Astrocyte (in vitro differentiated cells and primary cell): ENCODE results near the gene MRPL43. TPM values are rescaled to one million over a fixed set of nuclear protein-coding genes. Genes with fewer than 3 reads are reported as not detected.

Source experiments
- DNase-seq: peaks from one replicate; pipeline ENCODE4 v3.0.0-alpha.2; 2010; ENCODE audit warnings: low read depth
- FAIRE-seq: peaks from 2 replicates; lab custom pipeline; 2011; peaks lifted over from hg19 to GRCh38; lab: Jason Lieb, UNC
- H2AFZ ChIP-seq: 2 replicates; pipeline ENCODE4 v1.6.0; 2012; ENCODE audit warnings: low read depth, low read length, inconsistent platforms
- H3K27ac ChIP-seq: 2 replicates; pipeline ENCODE4 v1.5.1; 2011; ENCODE audit warnings: low read depth, low read length, inconsistent platforms
- H3K27me3 ChIP-seq: 2 replicates; pipeline ENCODE4 v1.6.0; 2011; ENCODE audit warnings: low read length, inconsistent platforms; ENCODE audit not compliant: insufficient read depth
- H3K36me3 ChIP-seq: 2 replicates; pipeline ENCODE4 v1.5.1; 2011; ENCODE audit warnings: low read length, inconsistent platforms; ENCODE audit not compliant: insufficient read depth
- H3K4me1 ChIP-seq: 2 replicates; pipeline ENCODE4 v1.5.1; 2011; ENCODE audit warnings: low read length, inconsistent platforms; ENCODE audit not compliant: insufficient read depth
- H3K4me2 ChIP-seq: 2 replicates; pipeline ENCODE4 v1.6.0; 2012; ENCODE audit warnings: low read length, inconsistent platforms
- H3K4me3 ChIP-seq: 2 replicates; pipeline ENCODE4 v1.5.1; 2011; ENCODE audit warnings: low read depth, mild to moderate bottlenecking, low read length, inconsistent platforms; ENCODE audit not compliant: insufficient read depth
- H3K79me2 ChIP-seq: 2 replicates; pipeline ENCODE4 v1.6.0; 2012; ENCODE audit warnings: mild to moderate bottlenecking, low read length, inconsistent platforms; ENCODE audit not compliant: insufficient read depth
- H3K9ac ChIP-seq: 2 replicates; pipeline ENCODE4 v1.6.0; 2012; ENCODE audit warnings: mild to moderate bottlenecking, low read length, inconsistent platforms
- H3K9me3 ChIP-seq: 2 replicates; pipeline ENCODE4 v1.5.1; 2012; ENCODE audit warnings: low read depth, mild to moderate bottlenecking, low read length, inconsistent platforms; ENCODE audit not compliant: insufficient read depth
- H4K20me1 ChIP-seq: 2 replicates; pipeline ENCODE4 v1.6.0; 2012; ENCODE audit warnings: low read length, inconsistent platforms; ENCODE audit not compliant: insufficient read depth
- H3K27ac Mint-ChIP-seq: one replicate; pipeline ENCODE4 v1.8.0; 2021; ENCODE audit warnings: mild to moderate bottlenecking, mixed read lengths; ENCODE audit not compliant: unreplicated experiment
- H3K27me3 Mint-ChIP-seq: one replicate; pipeline ENCODE4 v1.8.0; 2021; ENCODE audit warnings: low read depth, mixed read lengths; ENCODE audit not compliant: unreplicated experiment
- H3K36me3 Mint-ChIP-seq: one replicate; pipeline ENCODE4 v1.8.0; 2021; ENCODE audit warnings: low read depth, mixed read lengths; ENCODE audit not compliant: unreplicated experiment
- H3K4me1 Mint-ChIP-seq: one replicate; pipeline ENCODE4 v1.8.0; 2021; ENCODE audit warnings: low read depth, mixed read lengths; ENCODE audit not compliant: unreplicated experiment
- H3K4me3 Mint-ChIP-seq: one replicate; pipeline ENCODE4 v1.8.0; 2021; ENCODE audit warnings: mild to moderate bottlenecking, moderate library complexity, mixed read lengths; ENCODE audit not compliant: unreplicated experiment
- H3K9me3 Mint-ChIP-seq: one replicate; pipeline ENCODE4 v1.8.0; 2021; ENCODE audit warnings: mild to moderate bottlenecking, mixed read lengths; ENCODE audit not compliant: unreplicated experiment
- CTCF ChIP-seq: IDR thresholded peaks from 2 replicates; pipeline ENCODE4 v1.5.1; 2011; ENCODE audit warnings: low read depth, mild to moderate bottlenecking, inconsistent platforms, low read length, moderate library complexity; ENCODE audit not compliant: insufficient read depth
- EZH2 ChIP-seq: IDR thresholded peaks from 2 replicates; pipeline ENCODE4 v1.6.1; 2012; ENCODE audit warnings: mild to moderate bottlenecking, low read length, inconsistent platforms; ENCODE audit not compliant: insufficient read depth
- total RNA-seq: library from RNA; stranded (reverse); gene quantifications from 2 replicates; pipeline ENCODE4 v1.2.1, GENCODE V29; 2021

The MRPL43 gene
- total RNA-seq, 1 donor from 2014 or later: 61.3 TPM

- FAIRE-seq: peak; percentile 23
- H3K9me3 ChIP-seq: no peaks in the 10 kb centered on the region
- H3K4me3 Mint-ChIP-seq: no peak overlapping the region
- peaks cover 2% of the 10 kb centered on the region for H4K20me1 ChIP-seq
- no peaks in the 10 kb centered on the region for H3K27me3 ChIP-seq
- no peak overlapping the region for H3K27ac ChIP-seq
- TF ChIP-seq EZH2: no peak
- TF ChIP-seq CTCF: no peak
- no peak overlapping the region for H3K4me3 ChIP-seq
- H3K36me3 ChIP-seq: no peaks in the 10 kb centered on the region
- peaks cover 23% of the 10 kb centered on the region for H3K4me1 Mint-ChIP-seq
- H3K4me1 ChIP-seq: peaks cover 43% of the 10 kb centered on the region
- peak overlapping the region; percentile 24 for H3K4me2 ChIP-seq
- no peaks in the 10 kb centered on the region for H3K79me2 ChIP-seq
- no peak overlapping the region for H2AFZ ChIP-seq
- no peak overlapping the region for H3K9ac ChIP-seq
- DNase-seq: peak; percentile 86
- H3K9me3 Mint-ChIP-seq: no peaks in the 10 kb centered on the region
- H3K27ac Mint-ChIP-seq: no peak overlapping the region
- peaks cover 2% of the 10 kb centered on the region for H3K36me3 Mint-ChIP-seq
- peaks cover 18% of the 10 kb centered on the region for H3K27me3 Mint-ChIP-seq
Observed at GRCh38 chr10:101014966-101015581, 27.8 kb upstream of the MRPL43 start.

DNA sequence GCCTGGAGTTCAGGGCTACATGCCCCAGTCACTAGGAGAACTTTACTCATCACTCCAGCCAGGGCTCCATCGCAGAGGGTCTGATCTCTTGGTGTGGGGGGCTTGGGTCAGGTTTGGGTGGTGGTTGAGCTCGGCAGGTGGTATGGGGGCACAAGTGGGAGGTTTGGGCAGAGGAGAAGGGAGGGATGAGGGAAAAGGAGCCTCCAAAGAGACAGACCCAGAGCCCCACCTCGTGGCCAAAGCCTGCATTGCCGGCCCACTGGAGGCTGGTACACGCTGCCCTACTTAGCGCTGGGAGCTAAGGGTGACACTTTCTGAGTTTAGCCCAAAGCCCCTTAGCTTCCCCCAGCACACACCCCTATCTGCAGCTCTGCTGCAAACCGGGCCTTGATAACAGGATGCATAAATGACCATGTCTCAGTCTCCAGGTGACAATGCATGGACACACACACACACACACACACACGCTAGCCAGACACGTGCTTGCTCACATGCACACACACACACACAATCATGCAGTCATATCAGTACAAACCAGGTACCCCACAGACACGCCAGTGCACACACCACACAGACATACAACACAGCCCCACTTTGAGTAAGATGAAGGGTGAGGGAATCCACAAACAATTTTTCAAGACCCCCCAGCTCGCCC is 27.1 kb upstream of the MRPL43 start:
- Mint-ChIP-seq H3K27me3 (peaks cover 14% of the 10 kb centered on the region), H3K27ac (peak overlapping the region; percentile 59), H3K36me3 (peaks cover 2% of the 10 kb centered on the region), H3K4me3 (peak overlapping the region; percentile 20), H3K9me3 (no peaks in the 10 kb centered on the region), H3K4me1 (peaks cover 21% of the 10 kb centered on the region)
- H3K4me1 ChIP-seq: peaks cover 43% of the 10 kb centered on the region
- H4K20me1 ChIP-seq: peaks cover 2% of the 10 kb centered on the region
- H3K36me3 ChIP-seq: no peaks in the 10 kb centered on the region
- H3K27ac ChIP-seq: no peak overlapping the region
- H3K4me2 ChIP-seq: no peak overlapping the region
- no peak overlapping the region for H3K4me3 ChIP-seq
- H3K9ac ChIP-seq: no peak overlapping the region
- FAIRE-seq (no peak), DNase-seq (no peak)
- no peaks in the 10 kb centered on the region for H3K27me3 ChIP-seq
- H3K79me2 ChIP-seq: no peaks in the 10 kb centered on the region
- no peak overlapping the region for H2AFZ ChIP-seq
- TF ChIP-seq EZH2 (no peak), CTCF (peak; percentile 91)
- no peaks in the 10 kb centered on the region for H3K9me3 ChIP-seq

DNA sequence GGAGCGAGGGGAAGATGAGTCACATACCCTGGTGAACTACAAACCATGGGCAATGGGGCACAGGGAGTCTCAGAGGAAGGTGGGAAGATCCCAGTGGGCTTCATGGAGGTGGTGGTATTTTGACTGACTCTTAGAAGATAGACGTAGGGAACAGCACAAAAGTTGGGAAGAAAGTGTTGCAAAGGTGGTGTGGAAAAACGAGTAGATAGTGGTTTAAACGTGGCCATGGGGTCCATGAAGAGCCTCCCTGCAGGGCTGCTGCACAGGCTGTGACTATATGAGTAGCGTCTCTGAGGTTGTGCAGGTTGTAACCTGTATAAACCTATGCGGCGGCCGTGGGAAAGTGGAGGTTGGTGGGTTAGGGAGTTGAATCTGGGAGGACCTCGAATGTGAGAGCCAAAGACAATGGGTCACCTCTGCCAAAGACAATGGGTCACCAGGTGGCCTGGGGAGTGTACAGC is 26.1 kb upstream of the MRPL43 start:
- Mint-ChIP-seq H3K36me3 (no peaks in the 10 kb centered on the region), H3K4me1 (peaks cover 21% of the 10 kb centered on the region), H3K9me3 (no peaks in the 10 kb centered on the region), H3K27me3 (peaks cover 12% of the 10 kb centered on the region), H3K4me3 (peak overlapping the region; percentile 30), H3K27ac (peak overlapping the region; percentile 35)
- Histone ChIP-seq H3K4me2 (peak overlapping the region; percentile 51), H2AFZ (no peak overlapping the region), H3K4me3 (no peak overlapping the region), H3K4me1 (peaks cover 38% of the 10 kb centered on the region), H4K20me1 (peaks cover 2% of the 10 kb centered on the region), H3K27me3 (no peaks in the 10 kb centered on the region), H3K9me3 (no peaks in the 10 kb centered on the region), H3K79me2 (no peaks in the 10 kb centered on the region), H3K36me3 (no peaks in the 10 kb centered on the region), H3K27ac (peak overlapping the region; percentile 35), H3K9ac (peak overlapping the region; percentile 42)
- TF ChIP-seq EZH2: no peak
- no peak for TF ChIP-seq CTCF
- FAIRE-seq (peak; percentile 5), DNase-seq (no peak)
